K562 (cell line): ENCODE results near the gene NCKAP1. TPM values are rescaled to one million over a fixed set of nuclear protein-coding genes. Genes with fewer than 3 reads are reported as not detected.
A peak's percentile ranks its signal among the peaks of the same experiment; 100 is the strongest.

ENCODE experiments used
- ATAC-seq: fragments of 200-7000 bp; cut with Tn5 transposase; 3 replicates; pipeline ENCODE4 v1.9.1; 2020; ENCODE audit warnings: moderate library complexity
- BruUV-seq: library from RNA; stranded (reverse); fragments of 400-500 nt; replicated peaks from 2 replicates; lab custom pipeline; 2021; lab: Mats Ljungman, UMichigan
- CTCF ChIA-PET: fragments of 300-600 bp; formaldehyde crosslinking; extraction: SDS; loops from one replicate; lab custom pipeline; 2021; ENCODE audit warnings: low intra/inter-chr PET ratio; lab: Yijun Ruan, JAX
- POLR2A ChIA-PET: fragments of 300-600, 350-650 bp; sonication (Branson Sonifier 250); formaldehyde crosslinking; extraction: SDS; loops from one replicate; lab custom pipeline; 2021; ENCODE audit warnings: antibody characterized with exemption, inconsistent platforms; lab: Yijun Ruan, JAX
- DNase-seq, 4 experiments: peaks; one replicate each; pipeline versions ENCODE4 v3.0.0 to v3.0.0-alpha.2; 2011 to 2018; ENCODE audit warnings: low spot score in 3 of 4, mixed read lengths in 3 of 4; ENCODE audit errors: extremely low read depth in 1 of 4
- FAIRE-seq: peaks from 2 replicates; lab custom pipeline; 2011; peaks lifted over from hg19 to GRCh38; lab: Jason Lieb, UNC
- H2AFZ ChIP-seq: 2 replicates; pipeline ENCODE4 v1.6.0; 2011; ENCODE audit warnings: low read depth, low read length, control low read depth, inconsistent platforms
- H3K27ac ChIP-seq: fragments of 200-600 bp; 3 replicates; pipeline ENCODE4 v1.8.0; 2011; ENCODE audit warnings: low read depth, mild to moderate bottlenecking, control low read depth, inconsistent platforms, low read length, moderate library complexity, mixed read lengths; ENCODE audit errors: extremely low read depth
- H3K27me3 ChIP-seq, 2 experiments: fragments of 300-600 bp in 1 of 2; 2 replicates in 1 of 2; 3 replicates in 1 of 2; pipeline versions ENCODE4 v1.6.0 to v1.8.0; 2011; ENCODE audit warnings: inconsistent platforms in 2 of 2, low read length in 2 of 2, mild to moderate bottlenecking in 1 of 2, mixed read lengths in 1 of 2, moderate library complexity in 1 of 2; ENCODE audit not compliant: control insufficient read depth in 2 of 2, insufficient read depth in 2 of 2
- H3K36me3 ChIP-seq: fragments of 300-600 bp; 3 replicates; pipeline ENCODE4 v1.8.0; 2011; ENCODE audit warnings: mild to moderate bottlenecking, low read length, inconsistent platforms; ENCODE audit not compliant: control insufficient read depth, insufficient read depth
- H3K4me1 ChIP-seq, 2 experiments: fragments of 200-600 bp in 1 of 2; replicated peaks in 1 of 2; 2 replicates in 1 of 2; 3 replicates in 1 of 2; pipeline versions ENCODE4 v1.5.1 to v1.8.0; 2011; ENCODE audit warnings: inconsistent platforms in 2 of 2, low read length in 2 of 2, mild to moderate bottlenecking in 1 of 2, mixed read lengths in 1 of 2, moderate library complexity in 1 of 2; ENCODE audit not compliant: control insufficient read depth in 2 of 2, insufficient read depth in 2 of 2
- H3K4me2 ChIP-seq: 2 replicates; pipeline ENCODE4 v1.6.1; 2011; ENCODE audit warnings: low read length, control low read depth, inconsistent platforms, mixed read lengths; ENCODE audit not compliant: insufficient read depth
- H3K4me3 ChIP-seq: fragments of 200-600 bp; sonication (generic), shearing (Covaris generic); 2 replicates; pipeline ENCODE4 v1.5.1; 2016; ENCODE audit warnings: control low read depth, inconsistent platforms
- H3K79me2 ChIP-seq: fragments of 200-600 bp; 3 replicates; pipeline ENCODE4 v1.8.0; 2011; ENCODE audit warnings: low read length, inconsistent platforms; ENCODE audit not compliant: control insufficient read depth, insufficient read depth
- H3K9ac ChIP-seq, 2 experiments: 2 replicates each; pipeline versions ENCODE4 v1.6.0 to v1.6.1; 2011; ENCODE audit warnings: low read depth in 2 of 2, low read length in 2 of 2, control low read depth in 1 of 2, inconsistent platforms in 1 of 2, mild to moderate bottlenecking in 1 of 2, mixed read lengths in 1 of 2; ENCODE audit not compliant: insufficient read depth in 1 of 2
- H3K9me1 ChIP-seq: one replicate; pipeline ENCODE4 v1.6.0; 2011; ENCODE audit warnings: inconsistent platforms, mild to moderate bottlenecking, low read length, moderate library complexity; ENCODE audit not compliant: control insufficient read depth, insufficient read depth
- H3K9me3 ChIP-seq: replicated peaks from 2 replicates; pipeline ENCODE4 v1.5.1; 2011; ENCODE audit warnings: low read depth, low read length, inconsistent platforms; ENCODE audit not compliant: control insufficient read depth, insufficient read depth
- H4K20me1 ChIP-seq: replicated peaks from 2 replicates; pipeline ENCODE4 v1.6.1; 2011; ENCODE audit warnings: low read length, inconsistent platforms, mixed read lengths; ENCODE audit not compliant: control insufficient read depth, insufficient read depth
- HDGF ChIP-seq: fragments of 450-650 bp; IDR thresholded peaks from 2 replicates; pipeline ENCODE4 v1.6.1; 2016
- PTBP1 ChIP-seq: fragments of 200-400 bp; formaldehyde crosslinking; IDR thresholded peaks from 2 replicates; pipeline ENCODE4 v1.6.1; 2017; ENCODE audit warnings: low read depth, low read length
- ZNF146 ChIP-seq: IDR thresholded peaks from one replicate; pipeline ENCODE4 v1.6.1; 2018; ENCODE audit warnings: missing compliant biosample characterization; ENCODE audit not compliant: unreplicated experiment
- WGBS: fragments of 100-300 bp; shearing (Covaris generic); methylation state at CpG from one replicate; pipeline ENCODE4 v1.1.6; 2016; ENCODE audit warnings: low coverage, mixed read lengths; ENCODE audit not compliant: insufficient coverage; ENCODE audit errors: missing lambda C conversion rate; 5-methylcytosine and 5-hydroxymethylcytosine counted together
- in situ Hi-C: fragments of 300-500 bp; cut with MboI; formaldehyde crosslinking; loops from 4 replicates; pipeline ENCODE4 v1.15.0; 2018; ENCODE audit warnings: inconsistent platforms, mixed read lengths
- intact Hi-C: fragments of 100-400 bp; cut with micrococcal nuclease; formaldehyde crosslinking; loops from 2 replicates; pipeline ENCODE4 v1.14.2; 2022
- polyA plus RNA-seq, 8 experiments: library from polyadenylated mRNA; depleted of rRNA in 4 of 8; stranded (reverse) in 5 of 8; unstranded in 3 of 8; fragments of >200 nt; fragmentation: Nextera tagmentation in 2 of 8; fragmentation: Illumina TruSeq in 1 of 8; extraction: Ambion mirVana in 2 of 8; extraction: Trizol in 1 of 8; gene quantifications; 2 replicates each; pipeline versions ENCODE4 v1.2.1 to v1.2.3, GENCODE V29; 2011 to 2014; ENCODE audit warnings: inconsistent platforms in 1 of 8, missing spikeins in 1 of 8
- total RNA-seq, 7 experiments: library from RNA; depleted of rRNA in 6 of 7; stranded (reverse); fragments of >200 nt in 6 of 7; fragmentation: Illumina TruSeq in 2 of 7; extraction: Trizol in 2 of 7; gene quantifications; 2 replicates each; pipeline versions ENCODE4 v1.2.1 to v1.2.3, GENCODE V29; 2011 to 2021; ENCODE audit warnings: low replicate concordance in 1 of 7
- TF ChIP-seq, protein P1 (sequence below): fragments of 250-450 bp; sonication (Bioruptor Pico); IDR thresholded peaks from 2 replicates; pipeline ENCODE4 v1.8.0; 2022; ENCODE audit warnings: inconsistent platforms

NCKAP1 gene
- total and polyA plus RNA-seq, 9 of the 15 experiments (the other 6 are each of a cell fraction or from before 2014, with no cell fraction given), result 34.0 to 153 (median 88.7) TPM

DNA sequence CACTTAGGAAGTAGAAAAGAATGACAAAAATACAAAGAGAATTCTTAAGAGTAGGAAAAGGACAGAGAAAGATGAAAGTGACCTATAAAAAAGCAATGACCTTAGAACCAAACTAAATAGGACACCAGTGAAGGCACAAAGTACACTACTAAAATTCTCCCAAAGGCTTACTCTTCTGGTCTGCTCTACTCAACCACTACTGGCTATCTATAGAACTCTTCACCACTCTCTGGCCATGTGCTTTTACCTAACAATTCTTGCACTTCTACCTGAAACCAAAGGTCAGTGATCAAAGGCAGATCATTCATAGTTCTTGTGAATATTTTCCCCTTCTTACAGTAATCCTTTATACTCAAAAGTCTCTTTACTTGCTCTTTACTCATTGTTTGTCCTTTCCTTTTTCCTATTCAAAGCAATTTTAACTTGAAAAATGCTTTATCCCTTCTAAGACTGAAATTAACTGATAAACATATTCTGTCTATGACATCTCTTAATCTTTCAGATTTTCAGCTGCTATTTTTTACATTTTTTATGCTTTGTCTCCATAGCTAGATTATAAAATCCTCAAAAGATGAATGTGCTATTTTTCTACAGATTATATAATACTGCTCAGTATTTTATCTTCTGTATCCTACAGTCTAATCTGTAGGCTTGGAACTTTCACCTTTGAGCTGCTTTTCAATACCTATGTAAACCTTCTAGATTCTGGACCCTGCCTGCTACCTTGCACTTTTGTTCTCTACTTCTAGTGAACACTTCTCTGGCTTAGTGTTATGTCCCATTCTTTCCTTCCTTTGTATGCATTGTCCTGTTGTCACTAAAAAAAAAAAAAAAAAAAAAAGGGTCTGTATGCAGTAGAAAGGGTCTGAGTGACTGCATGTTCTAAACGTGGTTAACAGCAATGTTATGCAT is 64.6 kb downstream of the NCKAP1 start (continued):
- no peak for TF ChIP-seq HDGF
- TF ChIP-seq, all 486 proteins: peak for 0

DNA sequence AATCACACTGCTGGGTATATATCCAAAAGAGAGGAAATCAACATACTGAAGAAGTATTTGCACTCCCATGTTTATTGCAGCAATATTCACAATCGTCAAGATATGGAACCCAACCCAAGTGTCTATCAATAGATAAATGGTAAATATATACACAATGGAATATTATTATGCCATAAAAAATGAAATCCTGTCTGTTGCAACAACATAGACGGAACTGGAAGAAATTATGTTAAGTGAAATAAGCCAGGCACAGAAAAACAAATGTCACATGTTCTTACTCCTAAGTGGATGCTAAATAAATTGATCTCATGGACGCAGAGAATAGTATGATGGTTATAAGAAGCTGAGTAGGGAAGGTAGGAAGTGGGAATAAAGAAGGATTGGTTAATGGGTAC is 65.7 kb downstream of the NCKAP1 start:
- FAIRE-seq (no peak), ATAC-seq (no peak), DNase-seq (no peak)
- CTCF ChIA-PET, result interaction anchor here (0.7 kb wide), 1 partner anchor 798 kb away, joined by 3 read pairs; no protein-coding TSS in a partner anchor
- Histone ChIP-seq H3K79me2 (peaks cover 16% of the 10 kb centered on the region), H3K36me3 (peaks cover 58% of the 10 kb centered on the region), H3K4me2 (no peak overlapping the region), H3K9me3 (no peaks in the 10 kb centered on the region), H3K27ac (no peak overlapping the region), H3K9ac (no peak overlapping the region), H3K4me3 (no peak overlapping the region), H2AFZ (no peak overlapping the region), H3K27me3 (no peaks in the 10 kb centered on the region), H3K9me1 (no peaks in the 10 kb centered on the region), H4K20me1 (no peaks in the 10 kb centered on the region), H3K4me1 (no peaks in the 10 kb centered on the region)
- in situ Hi-C loops, result no loop called here
- POLR2A ChIA-PET, result no interaction called here
- TF ChIP-seq PTBP1 (no peak), ZNF146 (CRISPR knock-in tag) (peak; percentile 55)
- TF ChIP-seq, protein P1, sequence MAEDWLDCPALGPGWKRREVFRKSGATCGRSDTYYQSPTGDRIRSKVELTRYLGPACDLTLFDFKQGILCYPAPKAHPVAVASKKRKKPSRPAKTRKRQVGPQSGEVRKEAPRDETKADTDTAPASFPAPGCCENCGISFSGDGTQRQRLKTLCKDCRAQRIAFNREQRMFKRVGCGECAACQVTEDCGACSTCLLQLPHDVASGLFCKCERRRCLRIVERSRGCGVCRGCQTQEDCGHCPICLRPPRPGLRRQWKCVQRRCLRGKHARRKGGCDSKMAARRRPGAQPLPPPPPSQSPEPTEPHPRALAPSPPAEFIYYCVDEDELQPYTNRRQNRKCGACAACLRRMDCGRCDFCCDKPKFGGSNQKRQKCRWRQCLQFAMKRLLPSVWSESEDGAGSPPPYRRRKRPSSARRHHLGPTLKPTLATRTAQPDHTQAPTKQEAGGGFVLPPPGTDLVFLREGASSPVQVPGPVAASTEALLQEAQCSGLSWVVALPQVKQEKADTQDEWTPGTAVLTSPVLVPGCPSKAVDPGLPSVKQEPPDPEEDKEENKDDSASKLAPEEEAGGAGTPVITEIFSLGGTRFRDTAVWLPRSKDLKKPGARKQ (CRISPR knock-in tag), result no peak
- no TSS peak for BruUV-seq
- intact Hi-C loops, result no loop called here
- 97% methylated on average over 3 of the region's 3 CpGs for WGBS
